Measurements from ENCODE around the gene SLX9.
"Not testable (repeated sequence)": the region's sequence is repeated elsewhere in the genome, so short reads cannot be mapped to it uniquely, and the experiment has no call there.

The SLX9 gene

DNA sequence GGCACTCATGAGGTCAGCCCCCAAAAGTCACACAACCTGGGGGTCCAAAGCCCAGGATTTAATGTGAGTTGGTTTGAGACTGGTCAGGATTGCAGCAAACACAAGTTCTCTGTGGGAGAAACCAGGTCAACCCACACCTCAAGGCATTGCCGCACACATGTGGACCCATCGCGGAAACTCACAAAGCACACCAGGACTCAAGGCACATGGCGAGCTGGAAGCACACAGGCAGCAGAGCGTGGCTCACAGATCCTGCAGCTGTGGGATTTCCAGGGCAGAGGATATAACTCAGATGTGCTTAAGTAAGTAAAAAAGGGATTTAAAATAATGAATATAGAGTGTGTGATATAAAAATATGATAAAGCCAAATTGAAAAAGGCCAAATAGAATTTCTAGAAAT, 82.9 kb downstream of the SLX9 start:
- DNase-seq = no peak

DNA sequence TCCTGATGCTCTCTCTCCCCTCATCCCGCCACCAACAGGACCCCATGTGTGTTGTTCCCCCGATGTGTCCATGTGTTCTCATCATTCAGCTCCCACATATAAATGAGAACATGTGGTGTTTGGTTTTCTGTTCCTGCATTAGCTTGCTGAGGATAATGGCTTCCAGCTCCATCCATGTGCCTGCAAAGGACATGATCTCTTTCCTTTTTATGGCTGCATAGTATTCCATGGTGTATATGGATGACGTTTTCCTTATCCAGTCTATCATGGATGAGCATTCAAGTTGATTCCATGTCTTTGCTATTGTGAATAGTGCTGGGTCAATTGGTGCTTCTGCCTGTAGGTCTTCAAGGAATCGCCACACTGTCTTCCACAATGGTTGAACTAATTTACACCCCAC, 84.7 kb downstream of the SLX9 start:
- DNase-seq = not testable (repeated sequence)

DNA sequence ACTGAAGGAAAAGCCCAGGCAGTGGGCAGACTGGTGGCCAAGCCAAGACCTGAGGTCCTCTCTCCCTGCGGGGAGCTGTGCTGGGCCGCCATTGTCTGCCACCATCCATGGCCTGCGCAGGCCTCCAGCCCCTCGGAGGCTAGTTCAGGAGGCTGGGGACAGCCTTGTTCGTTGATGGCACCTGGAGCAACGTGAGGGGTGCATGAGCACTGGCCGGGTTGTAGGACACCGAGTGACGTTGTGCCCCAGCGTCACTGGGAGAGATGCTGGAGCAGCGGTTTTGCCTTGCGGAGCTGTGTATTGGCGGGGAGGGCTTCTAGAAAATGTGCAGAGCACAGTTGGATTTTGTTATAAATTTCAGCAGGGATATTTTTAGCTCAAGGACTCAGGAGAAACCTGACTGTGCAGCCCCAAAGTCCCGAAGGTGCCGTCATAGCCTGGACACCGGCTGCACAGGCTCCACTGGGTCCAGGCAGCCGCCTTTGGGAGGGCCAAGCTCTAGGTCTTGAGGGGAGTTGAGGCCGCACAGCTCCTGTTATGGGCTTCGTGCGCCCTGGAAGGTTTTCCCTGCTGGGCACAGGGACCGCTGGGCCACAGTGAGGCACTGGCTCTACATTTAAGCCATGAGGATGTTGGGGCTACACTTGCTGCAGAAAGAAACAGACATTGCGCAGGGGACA, 86.4 kb downstream of the SLX9 start:
- no peak for DNase-seq
